HG03469 (cell line): ENCODE measurements around the gene KIAA1614.

Experiments used
- ATAC-seq: cut with Tn5 transposase; IDR thresholded peaks from one replicate; pipeline ENCODE4 v1.9.1; 2021; ENCODE audit warnings: mild to moderate bottlenecking, moderate library complexity, moderate number of reproducible peaks; ENCODE audit not compliant: unreplicated experiment

KIAA1614 gene

GRCh38 chr1:180923021-180923841 lies 10.5 kb downstream of the KIAA1614 start:
- ATAC-seq, result no peak

GRCh38 chr1:180923887-180924286 lies 11.2 kb downstream of the KIAA1614 start:
- no peak for ATAC-seq

DNA sequence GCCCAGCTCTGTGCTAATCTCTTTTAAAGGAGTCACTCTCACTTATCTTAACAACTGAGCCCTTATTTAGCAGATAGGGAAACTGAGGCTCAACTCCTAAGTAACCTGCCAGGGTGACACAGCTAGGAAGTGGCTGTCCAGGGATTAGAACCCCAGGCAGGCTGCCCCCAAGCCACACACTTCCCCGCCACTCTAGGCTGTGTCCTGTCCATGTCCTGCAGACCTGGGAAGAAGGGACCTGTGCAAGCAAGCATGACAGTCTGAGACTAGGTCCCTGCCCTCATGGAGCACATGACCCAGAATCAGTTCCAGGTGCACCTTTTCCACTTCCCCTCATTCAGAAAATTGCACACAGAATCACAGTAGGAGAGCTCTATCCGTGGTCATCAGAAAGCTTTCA lies 12.2 kb downstream of the KIAA1614 start:
- ATAC-seq, result no peak

DNA sequence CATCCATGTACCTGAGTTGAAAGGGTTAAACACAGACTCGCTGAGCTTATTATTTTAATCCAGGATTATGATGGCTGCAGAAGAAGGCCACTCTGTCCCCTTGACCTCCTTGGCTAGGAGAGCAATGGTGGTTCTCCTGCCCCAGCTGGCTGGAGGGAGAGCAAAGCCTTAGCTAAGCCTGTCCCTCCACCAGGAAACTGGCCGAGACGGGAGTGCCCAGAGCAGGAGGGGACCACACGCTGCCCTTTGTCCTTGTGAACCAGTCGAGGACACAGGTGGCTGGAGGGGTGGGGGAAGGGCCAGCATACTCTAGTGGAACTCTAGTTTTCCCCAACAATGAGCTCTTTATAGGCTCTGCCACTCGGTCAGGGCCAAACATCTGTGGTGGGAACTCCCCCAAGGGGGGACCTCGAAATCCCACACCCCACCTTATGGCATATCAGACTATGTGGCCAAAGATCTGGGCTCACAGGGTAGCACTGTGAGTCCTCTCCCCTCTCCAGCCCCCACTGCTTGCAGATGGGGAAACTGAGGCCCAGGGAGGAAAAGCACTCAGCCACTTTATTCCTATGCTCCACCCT lies 12.9 kb downstream of the KIAA1614 start:
- ATAC-seq, result no peak

GRCh38 chr1:180926164-180926981 lies 13.7 kb downstream of the KIAA1614 start:
- ATAC-seq, result peak; percentile 38

GRCh38 chr1:180927348-180927747 lies 14.7 kb downstream of the KIAA1614 start:
- ATAC-seq, result no peak

DNA sequence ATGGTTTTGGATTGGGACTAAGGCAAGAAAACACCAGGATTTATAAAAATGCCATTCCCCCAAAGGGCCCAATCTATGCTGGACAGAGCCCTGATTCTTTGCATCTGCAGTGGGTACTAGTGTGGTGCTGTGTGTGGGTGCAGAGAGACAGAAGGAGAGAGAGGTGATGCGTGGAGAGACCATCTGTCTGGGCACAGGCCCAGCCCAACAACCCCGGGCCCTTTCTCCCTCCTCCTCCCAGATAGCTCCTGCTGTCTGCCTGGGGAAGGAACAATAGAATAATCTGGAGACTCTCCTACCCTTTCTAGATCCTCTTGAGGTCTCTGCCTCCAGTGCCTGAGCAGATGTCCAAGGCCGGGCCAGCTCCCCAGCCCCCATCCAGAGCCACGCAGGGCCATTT lies 15.1 kb downstream of the KIAA1614 start:
- ATAC-seq, result no peak

DNA sequence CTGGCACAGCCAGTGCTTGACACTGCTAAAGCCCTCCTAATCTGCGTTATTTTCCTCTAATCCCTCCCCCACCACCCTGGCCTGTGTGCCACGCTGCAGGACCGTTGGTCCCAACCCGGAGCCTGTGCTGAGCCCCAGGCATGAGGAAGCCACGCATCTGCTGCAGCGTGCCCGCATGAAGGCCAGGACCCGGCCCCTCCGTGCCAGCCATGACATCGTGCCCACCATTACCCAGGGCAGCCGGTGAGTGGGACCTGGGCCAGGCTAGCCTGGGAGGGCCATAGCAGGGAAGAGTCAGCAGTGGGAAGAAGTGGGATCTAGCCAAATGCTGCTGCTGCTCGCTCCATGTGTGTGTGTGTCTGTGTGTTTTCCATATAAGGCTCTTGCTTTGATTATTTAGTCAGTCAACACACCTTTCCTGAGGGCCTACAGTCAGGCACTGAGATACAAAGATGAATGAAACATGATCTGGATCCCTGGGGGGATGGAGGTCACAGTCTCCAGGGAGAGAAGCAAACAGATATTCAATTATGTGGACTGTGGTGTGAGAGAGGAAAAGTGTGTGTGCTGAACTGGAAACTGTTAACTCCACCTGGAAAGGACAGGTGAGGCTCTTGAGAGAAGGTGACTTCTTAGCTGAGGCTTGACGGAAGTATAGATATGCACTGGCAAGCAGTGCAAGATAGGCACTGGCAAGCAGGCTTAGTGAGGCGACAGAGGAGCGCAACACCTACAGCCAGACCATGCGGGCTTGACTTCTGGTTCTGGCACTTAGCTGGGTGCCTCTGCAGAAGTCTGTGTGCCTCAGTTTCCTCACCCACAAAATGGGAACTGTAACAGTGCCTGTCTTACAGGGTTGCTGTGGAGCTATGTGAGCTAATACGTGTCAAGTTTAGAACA lies 15.9 kb downstream of the KIAA1614 start:
- no peak for ATAC-seq

DNA sequence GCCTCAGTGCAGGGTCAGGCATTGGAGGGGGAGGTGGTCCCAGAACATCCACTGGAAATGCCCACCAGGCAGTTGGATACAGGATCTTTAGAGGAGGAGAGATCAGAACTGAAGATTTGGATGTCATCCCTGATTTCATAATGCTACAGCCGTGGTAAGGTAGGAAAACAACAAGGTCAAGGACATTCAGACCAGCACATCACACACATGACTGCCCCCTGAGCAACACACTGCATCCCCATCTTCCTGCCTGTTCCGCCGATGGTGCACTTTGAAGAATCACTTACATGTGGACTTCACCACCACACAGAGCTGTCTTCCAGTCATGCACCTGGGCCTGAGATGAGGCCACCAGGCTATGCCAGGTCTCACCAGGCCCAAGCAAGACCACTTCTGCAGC lies 16.7 kb downstream of the KIAA1614 start:
- ATAC-seq, result no peak

DNA sequence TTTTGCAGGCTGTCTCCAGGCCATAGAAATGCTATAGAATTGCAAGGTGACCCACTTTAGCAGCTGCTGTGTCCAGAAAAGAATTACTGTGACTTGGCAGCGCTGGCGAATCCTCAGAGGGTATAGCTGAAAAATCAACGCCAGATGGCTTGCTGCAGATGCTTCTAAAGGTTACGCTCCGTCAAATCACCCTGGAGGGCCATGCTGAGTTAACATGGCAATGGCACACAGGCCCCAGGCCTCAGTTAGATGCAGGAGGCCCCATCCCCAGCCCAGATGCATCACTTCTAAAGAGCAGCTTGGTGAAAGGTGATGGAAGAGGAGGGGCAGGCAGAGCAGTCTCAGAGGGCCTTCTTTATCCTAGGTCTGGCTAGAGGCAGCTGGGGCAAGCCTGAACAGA lies 18.0 kb downstream of the KIAA1614 start:
- no peak for ATAC-seq

DNA sequence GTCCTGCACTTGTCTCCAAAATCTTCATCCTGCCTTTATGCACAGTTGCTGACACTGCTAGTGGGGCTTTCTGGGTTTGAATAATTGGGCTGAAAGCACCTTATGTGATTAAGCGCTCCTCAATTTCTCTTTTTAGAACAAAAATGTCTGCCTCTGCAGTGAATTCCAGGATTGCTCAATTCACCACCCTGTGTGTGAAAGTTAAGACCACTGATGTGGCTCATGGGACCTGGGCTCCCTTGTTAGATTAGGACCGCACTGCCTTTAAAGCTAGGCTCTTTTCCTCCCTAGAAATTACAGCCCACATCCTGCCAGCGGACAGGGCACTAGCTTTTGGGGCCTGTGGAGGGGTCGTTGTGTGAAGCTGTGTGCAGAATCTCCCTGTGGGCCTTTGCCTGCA lies 18.8 kb downstream of the KIAA1614 start:
- no peak for ATAC-seq

DNA sequence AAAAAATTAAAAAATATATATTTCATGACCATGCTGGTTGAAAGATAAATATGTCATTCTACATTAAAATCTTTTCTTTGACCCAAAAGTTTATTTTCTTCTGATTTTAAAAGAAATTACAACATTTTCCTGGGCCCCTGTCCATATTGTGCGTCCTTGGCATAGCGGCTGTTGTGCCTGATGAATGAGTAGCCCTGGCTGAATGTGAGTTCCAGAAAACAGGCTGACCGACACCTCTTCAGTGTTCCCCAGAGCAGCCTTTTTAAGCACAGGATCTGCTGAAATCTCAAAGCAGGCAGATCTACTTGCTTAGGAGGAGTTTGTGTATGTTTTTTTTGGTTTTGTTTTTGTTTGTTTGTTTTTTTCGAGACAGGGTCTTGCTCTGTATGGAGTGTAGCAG lies 19.7 kb downstream of the KIAA1614 start:
- no peak for ATAC-seq

GRCh38 chr1:180933141-180933540 lies 20.4 kb downstream of the KIAA1614 start:
- no peak for ATAC-seq

GRCh38 chr1:180934563-180934962 lies 21.9 kb downstream of the KIAA1614 start:
- no peak for ATAC-seq

DNA sequence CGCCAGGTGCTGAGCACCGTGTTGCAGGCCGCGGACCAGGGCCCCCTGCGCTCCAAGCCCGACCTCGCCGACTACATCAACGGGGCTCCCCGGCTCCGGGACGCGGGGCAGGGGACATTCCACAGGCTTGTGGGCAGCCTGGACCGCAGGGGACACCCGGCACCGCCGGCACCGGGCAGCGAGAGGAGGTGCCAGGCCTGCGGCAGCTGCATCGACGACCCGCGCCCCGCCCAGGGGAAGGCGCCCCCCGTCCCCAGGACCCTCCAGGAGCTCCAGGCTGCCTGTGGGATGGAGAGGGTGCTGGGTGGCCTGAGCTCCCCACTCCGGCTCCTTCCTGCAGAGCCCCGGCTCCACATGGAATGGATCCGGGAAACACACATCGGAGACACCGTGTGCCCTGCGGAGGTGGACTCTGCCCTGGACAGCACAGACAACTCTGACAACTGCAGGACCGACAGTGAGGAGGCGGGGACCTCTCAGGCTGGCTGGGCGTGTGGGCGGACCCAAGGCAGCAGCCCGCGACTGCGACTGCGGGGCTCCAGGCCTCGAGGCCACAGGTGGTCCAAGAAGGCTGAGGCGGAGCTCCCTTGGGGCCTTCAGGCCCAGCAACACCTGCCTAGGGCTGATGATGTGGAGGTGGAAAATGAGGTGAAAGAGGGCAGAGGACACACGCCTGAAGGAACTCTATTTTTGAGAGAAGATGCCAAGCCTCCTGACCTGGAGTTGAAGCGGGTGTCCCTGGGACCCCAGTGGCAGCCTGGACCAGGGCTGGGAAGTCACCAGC lies 22.8 kb downstream of the KIAA1614 start:
- no peak for ATAC-seq

GRCh38 chr1:180936110-180937011 lies 23.7 kb downstream of the KIAA1614 start:
- no peak for ATAC-seq

GRCh38 chr1:180937012-180937372 lies 24.3 kb downstream of the KIAA1614 start:
- ATAC-seq, result no peak

DNA sequence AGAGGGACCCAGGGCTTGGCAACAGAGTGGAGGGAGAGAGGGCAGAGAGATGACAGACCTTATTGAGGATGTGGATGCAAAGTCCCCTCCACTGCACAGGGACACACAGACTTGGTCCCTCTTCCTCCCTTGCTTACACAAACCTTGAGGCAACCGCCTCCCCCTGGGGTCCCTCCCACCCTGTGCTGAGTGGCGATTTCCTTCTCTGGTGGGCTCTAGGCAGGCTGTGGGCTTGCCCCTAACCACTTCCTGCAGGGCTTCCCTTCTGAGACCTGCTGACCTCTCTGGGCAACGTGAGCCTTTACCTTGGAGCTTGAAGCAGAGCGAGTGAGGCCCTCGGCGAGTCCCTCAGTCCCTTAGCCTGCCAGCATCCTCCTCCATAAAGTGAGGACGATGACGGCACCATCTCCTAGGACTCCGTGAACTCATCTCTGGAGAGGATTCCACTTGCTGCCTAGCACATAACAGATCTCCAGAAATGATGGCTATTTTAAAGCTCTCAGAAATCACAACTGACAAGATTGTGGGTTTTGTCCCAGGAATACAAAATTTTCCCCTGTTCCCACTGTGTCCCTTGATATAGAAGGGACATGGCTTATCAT lies 25.0 kb downstream of the KIAA1614 start:
- ATAC-seq, result no peak
